Measurements from ENCODE around the gene CBLN1.
"Not testable (repeated sequence)": the region's sequence is repeated elsewhere in the genome, so short reads cannot be mapped to it uniquely, and the experiment has no call there.

The CBLN1 gene

DNA sequence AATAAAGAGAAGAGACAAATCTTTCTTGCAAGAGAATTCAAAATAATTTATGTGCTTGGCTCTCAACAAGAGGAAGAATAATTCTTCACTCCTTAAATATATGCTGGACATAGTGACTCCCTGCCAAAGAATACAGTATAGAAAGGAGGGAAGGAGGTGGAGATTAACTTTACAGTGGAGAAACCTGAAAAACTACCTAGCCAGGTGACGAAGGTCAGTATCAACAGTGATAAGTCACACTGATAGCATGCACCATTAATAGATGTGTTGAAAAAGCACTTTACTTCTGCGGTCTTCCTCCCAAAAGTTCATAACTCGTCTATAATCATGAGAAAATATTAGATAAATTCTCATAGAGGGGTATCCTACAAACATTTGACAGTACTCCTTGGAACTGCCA lies 21.4 kb downstream of the CBLN1 start:
- Histone ChIP-seq H3K9me3 (ENCODE audit: control insufficient read depth, low read length) (peaks cover 6% of the 10 kb centered on the region), H3K4me1 (ENCODE audit: control insufficient read depth, insufficient read depth, low read length) (no peaks in the 10 kb centered on the region), H3K36me3 (ENCODE audit: control insufficient read depth, insufficient read depth, low read length, severe bottlenecking) (no peaks in the 10 kb centered on the region), H3K27me3 (replicated peaks; ENCODE audit: control insufficient read depth, insufficient read depth, low read length) (no peaks in the 10 kb centered on the region), H3K9ac (ENCODE audit: low read length) (no peak overlapping the region), H3K4me3 (ENCODE audit: low read length) (no peak overlapping the region)
- DNase-seq (ENCODE audit: low read depth), result no peak

GRCh38 chr16:49259330-49259729 lies 22.3 kb downstream of the CBLN1 start:
- H3K27me3 ChIP-seq (replicated peaks; ENCODE audit: control insufficient read depth, insufficient read depth, low read length), result no peaks in the 10 kb centered on the region
- H3K9me3 ChIP-seq (ENCODE audit: control insufficient read depth, low read length), result peaks cover 6% of the 10 kb centered on the region
- no peak for DNase-seq (ENCODE audit: low read depth)
- no peak overlapping the region for H3K4me3 ChIP-seq (ENCODE audit: low read length)
- no peaks in the 10 kb centered on the region for H3K4me1 ChIP-seq (ENCODE audit: control insufficient read depth, insufficient read depth, low read length)
- H3K36me3 ChIP-seq (ENCODE audit: control insufficient read depth, insufficient read depth, low read length, severe bottlenecking), result no peaks in the 10 kb centered on the region
- H3K9ac ChIP-seq (ENCODE audit: low read length), result no peak overlapping the region

DNA sequence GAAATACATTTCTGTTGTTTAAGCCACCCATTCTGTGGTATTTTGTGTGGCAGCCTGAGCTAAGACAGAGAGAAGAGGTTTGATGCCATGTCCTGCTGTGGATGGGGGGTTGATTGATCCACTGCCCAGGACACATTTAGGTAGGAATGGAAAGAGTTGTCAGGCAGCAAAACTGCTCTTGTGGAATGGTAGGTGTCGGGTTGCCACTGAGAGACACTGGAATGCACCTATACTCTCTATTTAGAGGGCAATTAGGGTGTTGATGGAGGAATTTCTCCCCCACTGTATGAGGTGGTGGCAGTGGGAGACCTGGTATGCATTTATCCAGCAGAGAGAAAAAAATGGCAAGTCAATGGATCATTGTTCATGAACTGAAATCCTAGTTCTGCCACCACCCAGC lies 30.9 kb downstream of the CBLN1 start:
- no peak overlapping the region for H3K9ac ChIP-seq (ENCODE audit: low read length)
- no peaks in the 10 kb centered on the region for H3K36me3 ChIP-seq (ENCODE audit: control insufficient read depth, insufficient read depth, low read length, severe bottlenecking)
- DNase-seq (ENCODE audit: low read depth), result no peak
- no peaks in the 10 kb centered on the region for H3K9me3 ChIP-seq (ENCODE audit: control insufficient read depth, low read length)
- H3K27me3 ChIP-seq (replicated peaks; ENCODE audit: control insufficient read depth, insufficient read depth, low read length), result no peaks in the 10 kb centered on the region
- no peak overlapping the region for H3K4me3 ChIP-seq (ENCODE audit: low read length)
- H3K4me1 ChIP-seq (ENCODE audit: control insufficient read depth, insufficient read depth, low read length), result no peaks in the 10 kb centered on the region

DNA sequence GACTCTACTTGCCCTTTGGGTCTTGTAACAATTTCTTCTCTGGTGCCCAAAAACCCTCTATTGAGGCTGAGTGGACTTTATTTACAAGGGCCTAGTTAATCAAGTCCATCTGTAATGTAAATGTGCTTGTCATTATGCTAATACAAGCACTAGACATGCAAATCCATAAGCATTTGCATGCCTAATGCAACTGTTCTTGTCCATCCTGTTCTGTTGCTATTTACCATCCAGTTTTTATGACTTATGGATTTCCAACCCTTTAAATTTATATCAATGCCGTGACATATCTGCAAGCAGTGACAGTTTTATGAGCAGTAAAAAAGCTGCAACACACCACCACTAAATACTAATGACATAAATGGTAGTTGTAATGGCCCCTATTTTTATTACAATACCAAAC lies 33.4 kb downstream of the CBLN1 start:
- H3K9me3 ChIP-seq (ENCODE audit: control insufficient read depth, low read length), result no peaks in the 10 kb centered on the region
- H3K27me3 ChIP-seq (replicated peaks; ENCODE audit: control insufficient read depth, insufficient read depth, low read length), result no peaks in the 10 kb centered on the region
- H3K4me3 ChIP-seq (ENCODE audit: low read length), result no peak overlapping the region
- DNase-seq (ENCODE audit: low read depth), result no peak
- no peaks in the 10 kb centered on the region for H3K36me3 ChIP-seq (ENCODE audit: control insufficient read depth, insufficient read depth, low read length, severe bottlenecking)
- no peak overlapping the region for H3K9ac ChIP-seq (ENCODE audit: low read length)
- H3K4me1 ChIP-seq (ENCODE audit: control insufficient read depth, insufficient read depth, low read length), result no peaks in the 10 kb centered on the region

DNA sequence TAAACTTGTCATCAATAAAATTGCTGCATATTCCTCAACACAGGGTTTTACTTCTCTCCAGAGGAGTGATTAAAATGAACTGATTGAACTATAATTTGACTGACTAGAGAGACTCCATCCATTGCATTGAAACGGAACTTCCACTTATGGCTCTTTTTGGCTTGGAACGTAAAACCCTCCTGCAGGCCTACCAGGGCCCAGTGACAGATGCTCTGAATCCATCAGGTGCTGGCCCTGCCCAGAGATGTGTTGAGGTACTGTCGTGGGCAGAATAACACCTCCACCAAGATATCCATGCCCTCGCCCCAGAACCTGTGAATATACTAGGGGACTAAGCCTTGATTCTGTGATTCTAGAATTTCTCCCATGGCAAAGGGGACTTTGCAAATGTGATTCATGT lies 45.4 kb downstream of the CBLN1 start:
- H3K4me1 ChIP-seq (ENCODE audit: control insufficient read depth, insufficient read depth, low read length), result no peaks in the 10 kb centered on the region

DNA sequence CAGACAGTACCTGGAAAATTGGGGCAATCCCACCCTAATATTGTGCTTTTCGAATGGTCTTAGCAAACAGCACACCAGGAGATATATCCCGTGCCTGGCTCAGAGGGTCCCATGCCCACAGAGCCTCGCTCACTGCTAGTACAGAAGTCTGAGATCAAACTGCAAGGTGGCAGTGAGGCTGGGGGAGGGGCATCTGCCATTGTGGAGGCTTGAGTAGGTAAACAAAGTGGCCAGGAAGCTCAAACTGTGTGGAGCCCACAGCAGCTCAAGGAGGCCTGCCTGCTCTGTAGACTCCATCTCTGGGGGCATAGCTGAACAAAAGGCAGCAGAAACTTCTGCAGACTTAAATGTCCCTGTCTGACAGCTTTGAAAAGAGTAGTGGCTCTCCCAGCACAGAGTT lies 53.3 kb downstream of the CBLN1 start:
- not testable (repeated sequence) for H3K9me3 ChIP-seq (ENCODE audit: control insufficient read depth, low read length)

More for the DNA sequence above, 45.4 kb downstream of the CBLN1 start:
- no peaks in the 10 kb centered on the region for H3K9me3 ChIP-seq (ENCODE audit: control insufficient read depth, low read length)
- H3K27me3 ChIP-seq (replicated peaks; ENCODE audit: control insufficient read depth, insufficient read depth, low read length), result no peaks in the 10 kb centered on the region
- H3K36me3 ChIP-seq (ENCODE audit: control insufficient read depth, insufficient read depth, low read length, severe bottlenecking), result no peaks in the 10 kb centered on the region
- no peak for DNase-seq (ENCODE audit: low read depth)
- H3K4me3 ChIP-seq (ENCODE audit: low read length), result no peak overlapping the region
- no peak overlapping the region for H3K9ac ChIP-seq (ENCODE audit: low read length)

More for the DNA sequence above, 53.3 kb downstream of the CBLN1 start:
- H3K4me1 ChIP-seq (ENCODE audit: control insufficient read depth, insufficient read depth, low read length); DNase-seq (ENCODE audit: low read depth); H3K4me3 ChIP-seq (ENCODE audit: low read length); H3K27me3 ChIP-seq (replicated peaks; ENCODE audit: control insufficient read depth, insufficient read depth, low read length); H3K9ac ChIP-seq (ENCODE audit: low read length); H3K36me3 ChIP-seq (ENCODE audit: control insufficient read depth, insufficient read depth, low read length, severe bottlenecking): not testable (repeated sequence)
